DOHH2 (cell line): ENCODE data around the gene BANP.
"Not testable (repeated sequence)": the region's sequence is repeated elsewhere in the genome, so short reads cannot be mapped to it uniquely, and the experiment has no call there.

Experiments used
- CTCF ChIP-seq: fragments of 200-600 bp; sonication (generic); IDR thresholded peaks from one replicate; pipeline ENCODE4 v1.5.1; 2014; ENCODE audit warnings: antibody characterized with exemption, mild to moderate bottlenecking, low read depth, low read length; ENCODE audit not compliant: poor library complexity, severe bottlenecking
- EZH2phosphoT487 ChIP-seq: fragments of 200-600 bp; sonication (generic); IDR thresholded peaks from 2 replicates; pipeline ENCODE4 v1.6.1; 2017; ENCODE audit warnings: borderline replicate concordance, mild to moderate bottlenecking, antibody characterized with exemption, low read length, moderate library complexity, mixed read lengths

- not testable (repeated sequence) for TF ChIP-seq CTCF, EZH2phosphoT487
These were observed 37.1 kb upstream of the BANP start for GRCh38 chr16:87914021-87914725.
